ENCODE results near the gene SLC35F1.

- no peak for TF ChIP-seq CTCF (IDR thresholded peaks at IDR 0.05; ENCODE audit: low read depth, low read length)
- TF ChIP-seq EZH2phosphoT487 (IDR thresholded peaks at IDR 0.05; ENCODE audit: low read depth): no peak
Observed at GRCh38 chr6:117990151-117990550, 83.1 kb downstream of the SLC35F1 start.
